ENCODE measurements around the gene TDRD7. TPM values are rescaled to one million over a fixed set of nuclear protein-coding genes. Genes with fewer than 3 reads are reported as not detected.

The TDRD7 gene
- total and polyA plus RNA-seq, 2 donors (not counting 1 experiment from before 2014, with no cell fraction given) = 11.5 to 19.7 TPM

DNA sequence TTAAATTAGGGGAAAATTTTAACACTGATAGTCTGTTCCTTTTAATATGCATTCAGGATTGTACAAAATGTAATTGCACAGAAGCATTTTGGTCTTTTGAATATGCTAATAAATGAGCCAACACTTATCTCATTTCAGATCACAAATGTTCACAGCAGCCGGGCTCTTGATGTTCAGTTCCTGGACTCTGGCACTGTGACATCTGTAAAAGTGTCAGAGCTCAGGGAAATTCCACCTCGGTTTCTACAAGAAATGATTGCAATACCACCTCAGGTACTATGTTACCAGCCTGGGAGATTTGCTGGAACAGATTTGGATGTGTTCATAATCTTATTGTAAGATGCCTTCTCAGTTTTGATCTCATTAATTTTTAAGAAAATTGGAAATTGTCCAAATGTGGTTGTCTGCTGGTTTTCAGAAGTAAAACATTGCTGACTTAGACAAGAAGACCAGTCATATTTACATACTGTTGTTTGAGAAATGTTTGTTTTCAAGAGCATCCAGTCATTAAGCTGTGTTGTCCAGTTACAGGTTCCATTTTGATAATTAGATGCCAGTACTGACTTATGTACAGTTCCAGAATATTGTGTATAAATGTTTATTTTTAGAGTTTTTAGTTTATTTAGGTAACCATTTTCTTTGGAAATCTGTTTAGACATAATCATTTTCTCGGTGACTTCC, 66.5 kb downstream of the TDRD7 start:
- no CpG with 5 or more reads among the region's 3 CpGs for WGBS (ENCODE audit: insufficient coverage)
- peaks cover 2 to 59% of the 10 kb centered on the region in 2 experiments for H3K36me3 ChIP-seq (replicated peaks in 1 of 2; ENCODE audit: control extremely low read depth in 1 of 2, control insufficient read depth in 1 of 2, extremely low read depth in 1 of 2, insufficient read depth in 2 of 2, low read length in 1 of 2)
- Mint-ChIP-seq H3K27ac (no peak overlapping the region), H3K27me3 (no peaks in the 10 kb centered on the region), H3K4me1 (no peaks in the 10 kb centered on the region), H3K4me3 (no peak overlapping the region), H3K9me3 (ENCODE audit: insufficient read depth) (no peaks in the 10 kb centered on the region)
- H3K79me2 ChIP-seq (ENCODE audit: control insufficient read depth, insufficient read depth, low read length) = no peaks in the 10 kb centered on the region
- no peaks in the 10 kb centered on the region for H4K20me1 ChIP-seq (ENCODE audit: control insufficient read depth, insufficient read depth, low read length, poor library complexity, severe bottlenecking)
- ChIA-PET CTCF (no interaction called here), POLR2A (no interaction called here)
- no peak overlapping the region for H3K9ac ChIP-seq (ENCODE audit: low read length)
- intact Hi-C loops (cut with micrococcal nuclease) = no loop called here
- ATAC-seq (ENCODE audit: low read depth) = no peak
- H3K9me3 ChIP-seq (ENCODE audit: control extremely low read depth in 1 of 3, control insufficient read depth in 2 of 3, insufficient read depth in 1 of 3, low read length in 2 of 3) = peaks cover 0 to 3% (median 0%) of the 10 kb centered on the region in 3 donors
- TF ChIP-seq, protein P1, sequence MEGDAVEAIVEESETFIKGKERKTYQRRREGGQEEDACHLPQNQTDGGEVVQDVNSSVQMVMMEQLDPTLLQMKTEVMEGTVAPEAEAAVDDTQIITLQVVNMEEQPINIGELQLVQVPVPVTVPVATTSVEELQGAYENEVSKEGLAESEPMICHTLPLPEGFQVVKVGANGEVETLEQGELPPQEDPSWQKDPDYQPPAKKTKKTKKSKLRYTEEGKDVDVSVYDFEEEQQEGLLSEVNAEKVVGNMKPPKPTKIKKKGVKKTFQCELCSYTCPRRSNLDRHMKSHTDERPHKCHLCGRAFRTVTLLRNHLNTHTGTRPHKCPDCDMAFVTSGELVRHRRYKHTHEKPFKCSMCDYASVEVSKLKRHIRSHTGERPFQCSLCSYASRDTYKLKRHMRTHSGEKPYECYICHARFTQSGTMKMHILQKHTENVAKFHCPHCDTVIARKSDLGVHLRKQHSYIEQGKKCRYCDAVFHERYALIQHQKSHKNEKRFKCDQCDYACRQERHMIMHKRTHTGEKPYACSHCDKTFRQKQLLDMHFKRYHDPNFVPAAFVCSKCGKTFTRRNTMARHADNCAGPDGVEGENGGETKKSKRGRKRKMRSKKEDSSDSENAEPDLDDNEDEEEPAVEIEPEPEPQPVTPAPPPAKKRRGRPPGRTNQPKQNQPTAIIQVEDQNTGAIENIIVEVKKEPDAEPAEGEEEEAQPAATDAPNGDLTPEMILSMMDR (IDR thresholded peaks at IDR 0.05) = no peak
- TF ChIP-seq EZH2 (IDR thresholded peaks at IDR 0.05; ENCODE audit: borderline replicate concordance, insufficient read depth, low read depth, low read length, poor library complexity, severe bottlenecking) = no peak
- no peak overlapping the region for H2AFZ ChIP-seq (ENCODE audit: insufficient read depth, low read depth, low read length, poor library complexity, severe bottlenecking)
- DNase-seq = no peak
- no peak overlapping the region for H3K4me2 ChIP-seq (replicated peaks; ENCODE audit: low read depth, low read length, poor library complexity, severe bottlenecking)
- H3K27me3 ChIP-seq (replicated peaks in 1 of 4; ENCODE audit: control extremely low read depth in 1 of 4, control insufficient read depth in 3 of 4, insufficient read depth in 4 of 4, low read length in 3 of 4) = no peaks in the 10 kb centered on the region
- H3K4me1 ChIP-seq (ENCODE audit: control insufficient read depth in 2 of 2, insufficient read depth in 2 of 2, low read length in 2 of 2) = no peaks in the 10 kb centered on the region
- no peak overlapping the region for H3K4me3 ChIP-seq (ENCODE audit: control extremely low read depth in 1 of 5, extremely low read depth in 1 of 5, insufficient read depth in 1 of 5, low read depth in 2 of 5, low read length in 4 of 5)
- no peak overlapping the region for H3K27ac ChIP-seq (ENCODE audit: low read length in 2 of 2)

DNA sequence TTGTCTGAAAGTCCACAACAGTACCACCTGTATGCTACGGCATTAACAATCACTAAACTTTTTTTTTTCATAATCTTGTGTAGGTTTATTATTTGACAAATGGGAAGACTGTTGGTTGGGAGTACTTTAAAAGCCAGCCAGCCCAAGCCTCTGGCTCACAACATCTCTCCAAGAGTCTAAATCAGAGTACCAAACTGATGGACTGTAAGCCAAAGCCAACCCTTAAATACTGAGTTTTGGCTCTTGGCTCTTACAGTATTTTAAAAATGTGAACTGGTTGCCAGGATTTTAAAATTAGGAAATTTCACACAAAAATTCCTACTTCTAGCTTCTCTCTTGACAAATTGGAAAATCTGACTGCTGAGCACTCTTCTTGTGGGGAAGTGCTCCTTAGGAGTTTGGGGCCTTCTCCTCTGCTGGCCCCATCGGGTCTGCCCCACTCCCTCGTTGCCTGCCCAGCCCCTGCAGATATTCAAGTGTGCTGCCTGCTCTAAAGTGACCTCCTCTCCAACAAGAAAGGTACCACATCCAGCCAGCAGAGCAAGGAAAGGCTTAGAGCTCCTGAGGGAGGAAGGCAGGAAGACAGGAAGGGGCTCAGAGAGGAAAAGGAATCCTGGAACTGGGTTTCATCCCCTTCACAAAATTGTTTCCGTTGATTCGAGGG, 67.7 kb downstream of the TDRD7 start:
- H4K20me1 ChIP-seq (ENCODE audit: control insufficient read depth, insufficient read depth, low read length, poor library complexity, severe bottlenecking) = no peaks in the 10 kb centered on the region
- H3K79me2 ChIP-seq (ENCODE audit: control insufficient read depth, insufficient read depth, low read length) = no peaks in the 10 kb centered on the region
- H3K36me3 ChIP-seq (replicated peaks in 1 of 2; ENCODE audit: control extremely low read depth in 1 of 2, control insufficient read depth in 1 of 2, extremely low read depth in 1 of 2, insufficient read depth in 2 of 2, low read length in 1 of 2) = peaks cover 2 to 47% of the 10 kb centered on the region in 2 experiments
- intact Hi-C loops (cut with micrococcal nuclease) = no loop called here
- WGBS (ENCODE audit: insufficient coverage) = 96% methylated on average over 4 of the region's 5 CpGs
- peaks cover 0 to 3% (median 0%) of the 10 kb centered on the region in 3 donors for H3K9me3 ChIP-seq (ENCODE audit: control extremely low read depth in 1 of 3, control insufficient read depth in 2 of 3, insufficient read depth in 1 of 3, low read length in 2 of 3)
- no peak for DNase-seq
- CTCF ChIA-PET = no interaction called here
- H3K27me3 Mint-ChIP-seq = no peaks in the 10 kb centered on the region
- no peak for ATAC-seq (ENCODE audit: low read depth)
- no peaks in the 10 kb centered on the region for H3K27me3 ChIP-seq (replicated peaks in 1 of 4; ENCODE audit: control extremely low read depth in 1 of 4, control insufficient read depth in 3 of 4, insufficient read depth in 4 of 4, low read length in 3 of 4)
- no peaks in the 10 kb centered on the region for H3K4me1 ChIP-seq (ENCODE audit: control insufficient read depth in 2 of 2, insufficient read depth in 2 of 2, low read length in 2 of 2)
- no peaks in the 10 kb centered on the region for H3K4me1 Mint-ChIP-seq
- H3K9me3 Mint-ChIP-seq (ENCODE audit: insufficient read depth) = no peaks in the 10 kb centered on the region
- no peak overlapping the region for H3K9ac ChIP-seq (ENCODE audit: low read length)
- POLR2A ChIA-PET = no interaction called here
- TF ChIP-seq, protein P1 (IDR thresholded peaks at IDR 0.05) = no peak
- TF ChIP-seq EZH2 (IDR thresholded peaks at IDR 0.05; ENCODE audit: borderline replicate concordance, insufficient read depth, low read depth, low read length, poor library complexity, severe bottlenecking) = no peak
- H3K4me3 Mint-ChIP-seq = no peak overlapping the region
- no peak overlapping the region for H3K27ac ChIP-seq (ENCODE audit: low read length in 2 of 2)
- H3K4me3 ChIP-seq (ENCODE audit: control extremely low read depth in 1 of 5, extremely low read depth in 1 of 5, insufficient read depth in 1 of 5, low read depth in 2 of 5, low read length in 4 of 5) = no peak overlapping the region
- H3K4me2 ChIP-seq (replicated peaks; ENCODE audit: low read depth, low read length, poor library complexity, severe bottlenecking) = no peak overlapping the region
- no peak overlapping the region for H3K27ac Mint-ChIP-seq
- no peak overlapping the region for H2AFZ ChIP-seq (ENCODE audit: insufficient read depth, low read depth, low read length, poor library complexity, severe bottlenecking)

Measured in B cell (primary cell).